ENCODE results near the gene C17orf58. TPM values are rescaled to one million over a fixed set of nuclear protein-coding genes. Genes with fewer than 3 reads are reported as not detected.

The C17orf58 gene
- total RNA-seq, 1 experiment from 2014 or later = 68.4 TPM

DNA sequence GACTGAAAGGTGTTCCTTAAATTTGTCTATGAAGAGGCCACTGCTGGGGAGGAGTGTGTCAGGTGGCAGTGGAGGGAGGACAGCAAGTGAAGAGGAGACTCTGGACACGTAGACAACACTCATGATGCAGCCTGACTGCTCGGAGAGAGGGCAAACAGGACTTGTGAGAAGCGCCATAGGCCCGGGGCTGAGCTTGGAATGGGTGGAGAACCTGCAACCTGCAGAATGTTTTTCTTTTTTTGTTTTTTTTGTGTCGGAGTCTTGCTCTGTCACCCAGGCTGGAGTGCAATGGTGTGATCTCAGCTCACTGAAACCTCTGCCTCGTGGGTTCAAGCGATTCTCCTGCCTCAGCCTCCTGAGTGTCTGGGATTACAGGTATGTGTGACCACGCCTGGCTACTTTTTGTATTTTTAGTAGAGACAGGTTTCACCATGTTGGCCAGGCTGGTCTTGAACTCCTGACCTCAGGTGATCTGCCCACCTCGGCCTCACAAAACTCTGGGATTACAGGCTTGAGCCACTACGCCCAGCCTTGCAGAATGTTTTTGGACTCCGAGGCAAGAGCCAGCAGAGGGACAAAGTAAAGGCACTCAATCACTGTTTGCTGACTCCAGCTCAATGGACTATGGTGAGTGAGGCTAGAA lies 18.9 kb upstream of the C17orf58 start:
- in situ Hi-C loops (cut with HindIII; ENCODE audit: low pct_unique_long_range_greater_than_20kb, low sequenced_read_pairs) = no loop called here
- no peak for DNase-seq (ENCODE audit: low read depth, low spot score)

DNA sequence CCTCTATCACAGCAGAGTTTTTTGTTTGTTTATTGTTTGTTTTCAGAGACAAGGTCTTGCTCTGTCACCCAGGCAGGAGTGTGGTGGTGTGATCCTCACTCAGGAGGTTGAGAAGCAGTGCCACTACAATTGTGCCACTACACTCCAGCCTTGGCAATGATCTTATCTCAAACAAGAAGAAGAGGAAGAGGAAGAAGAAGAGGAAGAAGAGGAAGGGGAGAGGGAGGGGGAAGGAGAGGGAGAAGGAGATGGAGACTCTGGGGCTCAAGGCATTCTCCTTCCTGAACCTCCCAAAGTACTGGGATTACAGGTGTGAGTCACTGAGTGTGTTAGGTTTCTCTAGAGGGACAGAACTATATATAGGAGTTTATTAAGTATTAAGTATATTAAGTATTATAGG lies 17.1 kb upstream of the C17orf58 start:
- in situ Hi-C loops (cut with HindIII; ENCODE audit: low pct_unique_long_range_greater_than_20kb, low sequenced_read_pairs) = no loop called here
- no peak for DNase-seq (ENCODE audit: low read depth, low spot score)

DNA sequence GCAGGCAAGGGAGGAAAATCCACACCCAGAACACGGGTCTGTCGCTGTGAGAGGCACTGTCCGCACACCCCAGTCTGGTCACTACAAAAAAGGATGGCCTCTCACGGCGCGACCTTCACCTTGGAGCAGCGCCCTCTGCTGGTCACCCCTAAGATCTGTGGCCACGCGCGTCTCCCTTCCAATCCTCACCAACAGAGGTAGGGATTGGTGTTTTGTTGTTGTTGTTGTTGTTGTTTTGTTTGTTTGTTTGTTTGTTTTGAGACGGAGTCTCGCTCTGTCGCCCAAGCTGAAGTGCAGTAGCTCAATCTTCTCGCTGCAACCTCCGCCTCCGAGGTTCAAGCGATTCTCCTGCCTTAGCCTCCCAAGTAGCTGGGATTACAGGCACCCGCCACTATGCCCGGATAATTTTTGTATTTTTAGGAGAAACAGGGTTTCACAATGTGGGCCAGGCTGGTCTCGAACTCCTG lies 15.0 kb upstream of the C17orf58 start:
- in situ Hi-C loops (cut with HindIII; ENCODE audit: low pct_unique_long_range_greater_than_20kb, low sequenced_read_pairs) = no loop called here
- peak; percentile 81 for DNase-seq (ENCODE audit: low read depth, low spot score)

DNA sequence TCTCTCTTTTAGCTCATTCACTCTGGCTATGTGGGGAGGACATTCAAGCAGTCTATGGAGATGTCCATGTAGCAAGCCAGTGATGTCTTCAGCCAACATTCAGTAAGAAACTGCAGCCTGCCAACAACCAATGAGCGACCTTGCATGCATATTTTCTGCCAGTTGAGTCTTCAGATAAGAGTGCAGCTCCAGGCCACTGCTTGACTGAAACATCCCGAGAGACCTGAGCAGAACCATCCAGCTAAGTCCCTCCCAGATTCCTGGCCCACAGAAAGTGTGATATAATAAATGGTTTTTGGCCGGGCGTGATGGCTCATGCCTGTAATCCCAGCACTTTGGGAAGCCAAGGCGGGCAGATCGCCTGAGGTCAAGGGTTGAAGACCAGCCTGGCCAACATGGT lies 10.5 kb upstream of the C17orf58 start:
- in situ Hi-C loops (cut with HindIII; ENCODE audit: low pct_unique_long_range_greater_than_20kb, low sequenced_read_pairs) = no loop called here
- no peak for DNase-seq (ENCODE audit: low read depth, low spot score)

DNA sequence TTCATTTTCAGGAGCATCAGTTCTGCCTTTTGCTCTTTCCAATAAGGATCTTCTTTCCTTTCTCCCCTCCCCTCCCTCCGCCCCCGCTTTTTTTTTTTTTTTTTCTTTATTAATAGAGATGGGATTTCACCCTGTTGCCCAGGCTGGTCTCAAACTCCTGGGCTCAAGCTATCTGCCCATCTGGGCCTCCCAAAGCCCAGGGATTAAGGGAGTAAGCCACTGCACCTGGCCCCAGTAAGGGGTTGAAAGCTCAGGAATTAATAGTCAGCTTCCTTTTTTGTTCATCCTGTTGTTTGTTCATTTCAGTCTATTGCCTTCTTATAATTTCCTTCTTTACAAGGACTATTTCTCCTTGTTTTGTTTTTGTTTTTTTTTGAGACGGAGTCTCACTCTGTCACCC lies 7.9 kb upstream of the C17orf58 start:
- DNase-seq (ENCODE audit: low read depth, low spot score) = no peak
- in situ Hi-C loops (cut with HindIII; ENCODE audit: low pct_unique_long_range_greater_than_20kb, low sequenced_read_pairs) = no loop called here

DNA sequence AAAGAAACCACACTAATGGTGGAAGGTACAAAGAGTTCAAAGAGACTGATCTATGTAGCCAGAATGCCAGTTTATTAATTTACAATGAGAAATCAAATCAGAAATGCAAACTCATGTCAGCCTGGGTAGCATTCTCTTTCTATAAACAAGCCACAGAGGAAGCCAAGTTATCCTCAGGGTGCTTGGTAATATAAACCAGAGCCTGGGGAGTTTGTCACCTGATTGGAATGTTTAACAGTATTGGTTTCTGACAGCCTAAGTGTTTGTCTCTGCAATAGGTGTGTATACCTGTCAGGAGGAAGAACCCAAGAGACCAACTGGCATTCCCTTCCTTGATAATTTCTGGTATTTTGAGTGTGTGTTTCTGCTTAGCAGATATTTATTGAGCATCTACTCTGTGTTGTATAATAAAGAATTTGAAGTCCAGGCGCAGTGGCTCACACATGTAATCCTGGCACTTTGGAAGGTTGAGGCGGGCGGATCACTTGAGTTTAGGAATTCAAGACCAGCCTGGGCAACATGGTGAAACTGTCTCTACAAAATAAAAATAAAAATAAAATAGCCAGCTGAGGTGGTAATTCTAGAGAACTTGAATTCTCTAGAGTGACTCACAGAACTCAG lies 3.1 kb upstream of the C17orf58 start:
- in situ Hi-C loops (cut with HindIII; ENCODE audit: low pct_unique_long_range_greater_than_20kb, low sequenced_read_pairs) = no loop called here
- DNase-seq (ENCODE audit: low read depth, low spot score) = no peak

DNA sequence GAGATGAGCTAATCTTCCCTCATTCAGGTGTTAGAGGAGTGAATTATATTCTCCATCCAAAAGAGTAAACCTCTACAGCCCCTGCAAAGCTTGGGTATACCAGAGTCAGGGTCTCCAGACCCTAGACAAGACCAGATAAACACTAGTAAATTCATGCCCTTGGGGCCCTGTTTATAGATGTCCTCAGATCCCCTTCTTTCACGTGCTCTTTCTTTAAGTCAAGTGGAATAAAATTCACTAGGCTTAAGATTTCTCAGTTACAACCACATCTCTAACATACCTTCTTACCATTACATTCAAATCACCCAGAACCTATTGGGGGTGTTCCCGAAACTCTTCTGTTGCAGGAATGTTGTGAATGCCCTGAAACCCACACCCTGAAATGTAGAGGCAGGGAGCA lies 2.2 kb upstream of the C17orf58 start:
- no peak for DNase-seq (ENCODE audit: low read depth, low spot score)
- in situ Hi-C loops (cut with HindIII; ENCODE audit: low pct_unique_long_range_greater_than_20kb, low sequenced_read_pairs) = no loop called here

DNA sequence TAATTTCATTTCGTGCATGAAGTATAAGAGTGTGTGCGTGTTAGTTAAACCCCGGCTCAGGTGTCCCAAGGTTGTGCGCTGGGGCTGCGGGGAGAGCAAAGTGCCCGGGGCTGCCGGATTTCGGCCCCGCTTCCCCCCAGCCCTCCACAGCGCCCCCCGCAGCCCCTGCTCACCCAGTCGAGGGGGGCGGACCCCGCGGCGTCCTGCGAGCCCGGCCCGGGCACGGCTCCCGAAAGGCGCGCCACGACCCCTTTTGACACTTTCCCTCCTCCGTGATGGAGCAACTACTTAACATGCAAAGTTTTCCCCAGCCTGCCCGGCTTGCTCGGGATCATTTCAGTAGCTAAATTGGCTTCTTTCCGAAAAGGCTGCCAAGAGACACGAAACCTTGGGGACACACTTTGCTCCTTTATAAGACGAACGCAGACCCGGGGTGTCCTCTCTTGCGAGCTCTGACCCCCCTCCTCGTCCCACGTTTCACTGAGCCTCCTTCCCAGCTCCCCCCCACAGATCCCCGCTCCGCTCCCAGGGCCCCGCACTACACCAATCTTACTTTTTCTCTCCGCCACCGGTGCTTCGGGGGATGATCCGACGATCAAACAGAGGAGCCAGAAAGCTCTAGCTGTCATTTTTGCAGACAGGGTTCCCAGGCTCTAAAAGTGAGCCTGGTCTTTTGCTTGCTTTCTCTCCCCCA lies 552 bp downstream of the C17orf58 start:
- in situ Hi-C loops (cut with HindIII; ENCODE audit: low pct_unique_long_range_greater_than_20kb, low sequenced_read_pairs) = no loop called here

DNA sequence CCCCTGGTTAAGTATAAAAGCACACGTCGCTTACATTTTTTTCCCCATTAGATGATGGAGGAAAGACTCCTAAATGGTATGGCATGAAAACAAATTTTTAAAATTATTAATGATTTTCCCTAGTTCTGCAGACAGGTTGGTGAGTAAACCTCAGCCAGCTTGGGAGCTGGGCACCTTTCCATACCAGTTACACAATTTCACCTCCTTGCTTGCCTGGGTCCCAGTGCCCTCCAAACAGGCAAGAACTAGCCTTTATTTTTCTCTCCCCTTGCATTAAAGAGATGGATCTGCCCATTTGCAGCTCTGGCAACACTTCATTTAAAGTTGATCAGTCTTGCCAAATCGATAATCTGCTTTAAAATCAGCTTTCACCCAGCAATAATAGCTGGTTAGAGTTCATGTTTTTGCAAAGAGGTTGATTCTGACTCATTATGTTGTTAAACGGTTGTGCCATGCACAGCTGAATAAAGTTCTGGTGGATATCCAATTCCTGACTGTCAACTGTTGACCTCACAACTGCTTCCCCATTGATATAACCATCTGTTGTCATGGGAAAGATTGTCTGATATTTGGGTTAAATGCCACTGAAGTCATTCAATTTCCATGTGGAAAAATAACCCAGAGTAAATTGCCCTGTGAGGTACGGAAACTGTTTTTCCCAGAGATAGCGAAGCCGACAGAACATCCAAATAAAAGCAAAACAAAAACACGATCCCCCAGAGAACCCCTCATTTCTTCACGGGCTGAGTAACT lies 1.3 kb downstream of the C17orf58 start:
- in situ Hi-C loops (cut with HindIII; ENCODE audit: low pct_unique_long_range_greater_than_20kb, low sequenced_read_pairs) = no loop called here
- DNase-seq (ENCODE audit: low read depth, low spot score) = no peak

More for the DNA sequence above, 552 bp downstream of the C17orf58 start:
- DNase-seq (ENCODE audit: low read depth, low spot score) = no peak

DNA sequence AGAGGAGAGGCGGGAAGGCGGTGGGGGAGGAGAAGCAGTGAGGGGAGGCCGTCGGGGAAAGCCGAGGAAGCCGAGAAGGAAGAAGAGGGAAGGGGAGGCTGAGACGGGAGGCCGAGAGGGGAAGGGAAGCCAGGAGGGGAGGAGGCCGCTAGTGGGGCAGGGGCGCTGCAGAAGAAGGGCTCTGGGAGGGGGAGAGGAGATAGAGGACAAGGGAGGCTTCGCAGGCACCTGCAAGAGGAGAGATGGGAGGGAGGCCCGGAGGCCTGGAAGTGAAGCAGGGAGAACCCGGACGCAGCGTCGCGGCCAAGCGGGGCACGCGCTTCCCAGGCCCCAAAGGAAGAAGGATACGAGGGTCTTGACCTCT lies 2.3 kb downstream of the C17orf58 start:
- in situ Hi-C loops (cut with HindIII; ENCODE audit: low pct_unique_long_range_greater_than_20kb, low sequenced_read_pairs) = no loop called here
- no peak for DNase-seq (ENCODE audit: low read depth, low spot score)

DNA sequence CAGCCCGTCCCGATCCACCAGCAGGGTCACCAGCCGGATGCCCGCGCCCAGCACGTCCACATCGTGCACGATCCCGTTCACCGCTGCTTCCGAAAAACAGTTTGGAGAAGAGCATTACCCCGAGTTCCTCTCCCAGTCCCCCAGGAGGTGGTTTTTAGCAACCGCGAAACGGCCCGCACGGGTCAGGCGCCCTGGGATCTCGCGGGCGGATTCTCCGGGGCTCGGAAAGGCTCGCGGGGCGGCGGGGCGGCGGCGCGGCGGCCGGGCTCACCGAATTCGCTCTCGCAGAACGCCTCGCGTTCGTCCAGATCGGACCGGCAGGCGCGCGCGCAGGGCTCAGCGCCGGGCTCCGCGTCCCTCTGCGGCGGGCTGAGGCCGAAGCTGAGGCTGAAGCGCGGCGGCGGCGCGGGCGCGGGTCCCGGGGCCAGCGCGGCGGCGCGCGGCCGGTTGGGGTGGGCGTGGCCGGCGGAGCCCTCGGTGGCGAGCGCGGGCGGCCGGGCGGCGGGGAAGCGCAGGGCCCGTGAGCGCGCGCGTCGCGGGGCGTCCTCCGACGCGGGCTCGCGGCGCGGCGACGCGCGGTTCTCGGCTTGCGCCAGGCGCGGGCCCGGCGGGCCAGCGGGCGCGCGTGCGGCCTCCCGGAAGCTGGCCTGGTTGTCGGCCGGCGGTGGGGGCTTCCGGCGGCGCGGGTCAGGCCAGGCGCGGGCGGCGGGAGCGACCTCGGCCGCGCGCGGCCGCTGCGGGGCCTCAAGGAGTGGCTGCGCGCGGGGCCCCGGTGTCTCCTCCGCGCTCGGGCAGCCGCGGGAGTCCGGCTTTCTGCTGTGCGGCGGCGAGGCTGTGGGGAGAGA lies 2.9 kb downstream of the C17orf58 start:
- DNase-seq (ENCODE audit: low read depth, low spot score) = peak; percentile 92
- in situ Hi-C loops (cut with HindIII; ENCODE audit: low pct_unique_long_range_greater_than_20kb, low sequenced_read_pairs) = no loop called here

DNA sequence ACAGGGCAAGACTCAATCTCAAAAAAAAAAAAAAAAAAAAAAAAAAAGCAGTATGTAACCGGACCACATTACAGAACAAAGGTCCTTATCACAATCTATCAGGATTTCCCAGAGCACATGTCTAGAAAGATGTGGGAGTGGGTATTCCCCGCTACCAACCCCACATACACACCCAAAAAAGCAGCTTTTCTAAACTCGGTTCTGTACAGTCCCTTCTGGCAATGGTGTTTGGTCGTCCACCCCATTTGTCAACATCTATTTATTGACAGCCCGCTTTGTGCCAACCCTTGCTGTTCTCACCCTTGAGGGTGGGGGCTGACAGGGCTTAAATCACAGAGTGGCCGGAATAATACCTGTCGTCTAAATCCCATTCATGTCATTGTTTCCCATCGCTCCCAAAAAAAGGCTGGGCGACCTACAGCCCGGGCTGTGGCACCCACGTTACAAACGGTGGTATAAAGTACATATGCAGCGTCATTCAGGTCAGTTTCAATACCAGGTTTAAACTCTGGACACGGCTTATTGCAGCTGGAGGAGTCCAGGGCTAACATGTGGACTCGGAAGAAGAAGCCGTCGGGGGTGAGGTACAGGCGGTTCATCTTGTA lies 3.6 kb downstream of the C17orf58 start:
- no peak for DNase-seq (ENCODE audit: low read depth, low spot score)
- in situ Hi-C loops (cut with HindIII; ENCODE audit: low pct_unique_long_range_greater_than_20kb, low sequenced_read_pairs) = no loop called here

DNA sequence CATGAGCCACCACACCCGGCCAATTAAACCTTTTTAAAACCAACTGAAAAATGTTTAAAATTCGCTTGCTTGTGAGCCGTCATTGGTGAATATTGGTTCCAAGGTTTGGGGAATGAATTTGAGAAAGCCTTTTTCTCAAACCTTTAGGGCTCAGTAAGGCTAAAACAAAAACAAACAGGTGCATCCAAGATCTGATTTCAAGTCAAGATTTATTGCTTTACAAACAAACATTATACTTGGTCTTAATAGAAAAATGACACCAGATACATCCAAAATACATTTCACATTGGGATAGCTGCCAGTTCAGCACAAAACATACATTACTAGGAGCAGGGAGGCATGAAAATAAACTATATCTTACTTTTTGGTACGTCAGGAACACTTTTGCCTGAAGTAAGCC lies 5.4 kb downstream of the C17orf58 start:
- DNase-seq (ENCODE audit: low read depth, low spot score) = no peak
- in situ Hi-C loops (cut with HindIII; ENCODE audit: low pct_unique_long_range_greater_than_20kb, low sequenced_read_pairs) = no loop called here

DNA sequence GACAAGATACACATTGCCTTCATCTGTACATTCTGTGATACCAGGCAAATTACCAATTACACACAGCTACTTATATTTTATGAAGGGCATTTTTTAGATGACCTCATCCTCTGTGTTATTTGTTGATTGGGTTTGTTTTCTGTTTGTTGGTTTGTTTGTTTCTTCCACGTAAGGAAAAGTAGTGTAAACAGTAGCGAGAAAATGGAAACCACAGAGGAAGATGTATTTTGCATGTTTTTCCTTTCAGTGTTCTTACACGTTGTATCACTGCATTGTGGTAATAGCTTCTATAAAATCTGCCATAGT lies 12.9 kb downstream of the C17orf58 start:
- in situ Hi-C loops (cut with HindIII; ENCODE audit: low pct_unique_long_range_greater_than_20kb, low sequenced_read_pairs) = no loop called here
- DNase-seq (ENCODE audit: low read depth, low spot score) = no peak

DNA sequence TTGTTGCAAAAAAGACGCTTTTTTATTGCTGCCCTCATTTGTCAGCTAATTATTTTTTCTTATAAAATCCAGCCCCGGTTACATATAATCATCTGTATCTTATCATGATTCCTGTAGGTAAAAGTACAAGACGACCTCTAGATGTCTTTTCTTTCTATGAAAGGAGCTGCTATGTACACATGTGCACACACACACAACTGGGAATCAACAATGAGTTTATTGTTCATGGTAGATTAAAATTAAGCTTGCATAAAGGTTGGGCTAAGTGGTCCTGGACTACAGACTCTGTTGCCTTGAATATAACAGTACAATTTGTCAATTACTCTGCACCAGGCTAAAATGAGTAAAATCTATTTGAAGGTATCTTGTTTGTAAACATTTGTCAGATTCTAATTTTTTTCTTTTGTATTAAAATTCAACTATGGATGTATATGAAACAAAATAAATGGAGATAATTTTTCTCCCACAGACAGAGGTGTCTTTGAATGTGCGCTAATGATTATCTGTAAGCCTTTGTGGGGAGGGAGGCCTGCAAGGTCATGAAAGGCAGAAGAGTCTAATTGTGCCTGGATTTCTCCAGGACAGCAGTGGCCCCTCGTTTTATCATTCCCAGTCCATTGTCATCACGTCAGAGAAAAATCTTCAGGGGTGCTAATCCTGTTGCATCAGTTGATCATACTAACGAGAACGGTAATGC lies 13.4 kb downstream of the C17orf58 start:
- in situ Hi-C loops (cut with HindIII; ENCODE audit: low pct_unique_long_range_greater_than_20kb, low sequenced_read_pairs) = no loop called here
- DNase-seq (ENCODE audit: low read depth, low spot score) = peak; percentile 79

DNA sequence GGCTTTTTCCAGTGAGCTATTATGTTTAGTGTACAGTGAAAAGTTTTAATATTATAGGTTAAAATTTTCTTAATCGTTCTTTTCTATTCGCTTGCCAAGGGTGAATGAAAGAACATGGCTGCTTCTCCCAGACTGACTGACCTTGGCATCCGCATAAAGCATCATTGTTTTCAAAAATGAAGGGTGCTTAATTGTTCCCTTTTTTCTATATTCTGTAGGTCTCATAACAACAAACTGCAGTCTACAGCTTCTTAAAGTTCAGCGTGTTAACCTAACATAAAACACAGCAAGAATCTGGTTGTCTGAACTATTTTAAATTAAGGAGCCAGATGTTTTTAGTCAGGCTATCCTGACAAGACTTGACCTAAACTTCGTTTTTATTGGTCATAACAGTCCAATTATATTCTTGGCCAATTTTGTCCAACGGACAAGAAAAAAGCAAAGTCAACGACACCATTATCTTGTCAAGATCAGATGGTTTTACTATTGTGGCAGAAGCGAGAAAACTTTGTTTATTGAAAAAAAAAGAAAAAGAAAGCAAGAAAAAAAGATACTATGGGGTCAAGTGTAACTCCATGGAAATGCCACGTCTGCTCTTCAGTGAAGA lies 14.1 kb downstream of the C17orf58 start:
- in situ Hi-C loops (cut with HindIII; ENCODE audit: low pct_unique_long_range_greater_than_20kb, low sequenced_read_pairs) = no loop called here

More for the DNA sequence above, 14.1 kb downstream of the C17orf58 start:
- DNase-seq (ENCODE audit: low read depth, low spot score) = no peak
